ENCODE data around the gene NCK2. TPM values are rescaled to one million over a fixed set of nuclear protein-coding genes. Genes with fewer than 3 reads are reported as not detected.

NCK2 gene
- total and polyA plus RNA-seq, 2 of the 13 experiments (the other 11 are each of a cell fraction or from before 2014, with no cell fraction given): 14.8 to 23.5 TPM

GRCh38 chr2:105919191-105919811 lies 174.6 kb downstream of the NCK2 start (continued):
- TF ChIP-seq FOXP4 (CRISPR knock-in tag; IDR thresholded peaks at IDR 0.05) (peak; percentile 75), BCL3 (CRISPR knock-in tag; IDR thresholded peaks at IDR 0.05) (peak; percentile 78; the same call in 1 of the 2 replicates), IRF9 (CRISPR knock-in tag; IDR thresholded peaks at IDR 0.05; ENCODE audit: borderline replicate concordance) (no peak), ASH2L (IDR thresholded peaks at IDR 0.05; ENCODE audit: insufficient read length, low read depth, low read length) (peak; percentile 95), REXO4 (CRISPR knock-in tag; IDR thresholded peaks at IDR 0.05; ENCODE audit: borderline replicate concordance) (no peak), ZNF121 (CRISPR knock-in tag; IDR thresholded peaks at IDR 0.05) (peak; percentile 74), AHR (CRISPR knock-in tag; IDR thresholded peaks at IDR 0.05) (peak; percentile 82), PAX8 (CRISPR knock-in tag; IDR thresholded peaks at IDR 0.05; ENCODE audit: borderline replicate concordance) (no peak), CTCF (CRISPR knock-in tag; IDR thresholded peaks at IDR 0.05) (peak; percentile 48), MTERF4 (CRISPR knock-in tag; IDR thresholded peaks at IDR 0.05) (0 out of 2 replicates have a peak, but pooled peaks have one; percentile 41), U2AF1 (optimal IDR thresholded peaks at IDR 0.05; ENCODE audit: low read depth, low read length) (peak; percentile 12), SETDB1 (CRISPR knock-in tag; IDR thresholded peaks at IDR 0.05; ENCODE audit: borderline replicate concordance) (no peak), TERF1 (CRISPR knock-in tag; IDR thresholded peaks at IDR 0.05) (0 out of 2 replicates have a peak, but pooled peaks have one; percentile 11), FOXA3 (CRISPR knock-in tag; IDR thresholded peaks at IDR 0.05) (peak; percentile 83), ZNF317 (CRISPR knock-in tag; IDR thresholded peaks at IDR 0.05) (peak; percentile 39; the same call in 1 of the 2 replicates), SP1 (IDR thresholded peaks at IDR 0.05) (no peak), SP1 (CRISPR knock-in tag; IDR thresholded peaks at IDR 0.05) (0 out of 2 replicates have a peak, but pooled peaks have one; percentile 31), ZNF800 (CRISPR knock-in tag; IDR thresholded peaks at IDR 0.05) (no peak), SALL1 (CRISPR knock-in tag; IDR thresholded peaks at IDR 0.05) (peak; percentile 97)

Measured in HepG2 (cell line).